Activated CD8-positive, alpha-beta T cell treated with anti-CD3 and anti-CD28 coated beads for 36 hours (primary cell): ENCODE measurements around the gene IGF2BP1. TPM values are rescaled to one million over a fixed set of nuclear protein-coding genes. Genes with fewer than 3 reads are reported as not detected.
"Not testable (repeated sequence)": the region's sequence is repeated elsewhere in the genome, so short reads cannot be mapped to it uniquely, and the experiment has no call there.

Experiments used
- ATAC-seq: fragments of 200-7000 bp; cut with Tn5 transposase; one replicate; pipeline ENCODE4 v1.10.0; 2021; ENCODE audit warnings: mild to moderate bottlenecking, moderate library complexity
- CTCF ChIA-PET: fragments of 350-600 bp; sonication (Branson Sonifier 250); formaldehyde crosslinking; loops from one replicate; lab custom pipeline; 2021; ENCODE audit warnings: antibody characterized with exemption; lab: Charles Lee
- POLR2A ChIA-PET: fragments of 350-600 bp; sonication (Branson Sonifier 250); formaldehyde crosslinking; loops from one replicate; lab custom pipeline; 2021; ENCODE audit warnings: antibody characterized with exemption; lab: Charles Lee
- DNase-seq: peaks from one replicate; pipeline ENCODE4 v3.0.0-alpha.2; 2020
- H3K27ac Mint-ChIP-seq: one replicate; pipeline ENCODE4 v1.8.0; 2021; ENCODE audit warnings: mild to moderate bottlenecking, mixed read lengths
- H3K27me3 Mint-ChIP-seq: one replicate; pipeline ENCODE4 v1.8.0; 2021; ENCODE audit warnings: mixed read lengths
- H3K36me3 Mint-ChIP-seq: one replicate; pipeline ENCODE4 v1.8.0; 2021; ENCODE audit warnings: low read depth, mixed read lengths
- H3K4me1 Mint-ChIP-seq: one replicate; pipeline ENCODE4 v1.8.0; 2021; ENCODE audit warnings: low read depth, mixed read lengths
- H3K4me3 Mint-ChIP-seq: one replicate; pipeline ENCODE4 v1.8.0; 2021; ENCODE audit warnings: mild to moderate bottlenecking, moderate library complexity, mixed read lengths
- H3K9me3 Mint-ChIP-seq: one replicate; pipeline ENCODE4 v1.8.0; 2021; ENCODE audit warnings: mixed read lengths
- CTCF ChIP-seq: fragments of 200-600 bp; IDR thresholded peaks from one replicate; pipeline ENCODE4 v1.8.0; 2022; ENCODE audit warnings: antibody characterized with exemption, mild to moderate bottlenecking
- intact Hi-C: fragments of 100-400 bp; cut with micrococcal nuclease; formaldehyde crosslinking; loops from one replicate; pipeline ENCODE4 v1.10.0; 2022
- total RNA-seq, 2 experiments: library from RNA; stranded (reverse); gene quantifications; one replicate each; pipeline ENCODE4 v1.2.3, GENCODE V29; 2021

IGF2BP1 gene
- total RNA-seq, 2 experiments from 2014 or later = 0.18 to 0.51 TPM

- ATAC-seq = no peak
- ChIA-PET CTCF (interaction anchor here (0.7 to 2.6 kb wide), 3 partner anchors 11 to 297 kb away, joined by 3 to 15 read pairs (median 3); no protein-coding TSS in a partner anchor), POLR2A (no interaction called here)
- no peak overlapping the region for H3K4me3 Mint-ChIP-seq
- no peak overlapping the region for H3K27ac Mint-ChIP-seq
- no peak for DNase-seq
- intact Hi-C loops = no loop called here
- H3K4me1 Mint-ChIP-seq = no peaks in the 10 kb centered on the region
- no peak for TF ChIP-seq CTCF
- no peaks in the 10 kb centered on the region for H3K9me3 Mint-ChIP-seq
- H3K36me3 Mint-ChIP-seq = no peaks in the 10 kb centered on the region
- H3K27me3 Mint-ChIP-seq = peaks cover 8% of the 10 kb centered on the region
Observed at GRCh38 chr17:49021095-49021767, 24.0 kb downstream of the IGF2BP1 start.

GRCh38 chr17:49021768-49022103 lies 24.6 kb downstream of the IGF2BP1 start:
- Mint-ChIP-seq H3K27ac (no peak overlapping the region), H3K27me3 (peaks cover 6% of the 10 kb centered on the region), H3K9me3 (no peaks in the 10 kb centered on the region), H3K4me1 (no peaks in the 10 kb centered on the region), H3K36me3 (no peaks in the 10 kb centered on the region), H3K4me3 (no peak overlapping the region)
- no peak for ATAC-seq
- ChIA-PET CTCF (interaction anchor here (1.5 to 2.6 kb wide), 2 partner anchors 11 to 297 kb away, joined by 3 to 15 read pairs; no protein-coding TSS in a partner anchor), POLR2A (no interaction called here)
- intact Hi-C loops = no loop called here
- DNase-seq = no peak
- no peak for TF ChIP-seq CTCF

GRCh38 chr17:49022391-49022941 lies 25.3 kb downstream of the IGF2BP1 start:
- ChIA-PET CTCF (interaction anchor here (1.5 to 2.6 kb wide), 2 partner anchors 10 to 298 kb away, joined by 3 to 15 read pairs; no protein-coding TSS in a partner anchor), POLR2A (no interaction called here)
- Mint-ChIP-seq H3K4me3 (no peak overlapping the region), H3K27me3 (peaks cover 1% of the 10 kb centered on the region), H3K27ac (no peak overlapping the region), H3K4me1 (no peaks in the 10 kb centered on the region), H3K36me3 (no peaks in the 10 kb centered on the region), H3K9me3 (no peaks in the 10 kb centered on the region)
- no peak for TF ChIP-seq CTCF
- no peak for ATAC-seq
- DNase-seq = no peak
- intact Hi-C loops = no loop called here

- no peak for TF ChIP-seq CTCF
- ATAC-seq = no peak
- ChIA-PET POLR2A (no interaction called here), CTCF (interaction anchor here (1.4 kb wide), 1 partner anchor 8 kb away, joined by 3 read pairs; no protein-coding TSS in a partner anchor)
- Mint-ChIP-seq H3K27ac (no peak overlapping the region), H3K36me3 (no peaks in the 10 kb centered on the region), H3K4me3 (no peak overlapping the region), H3K27me3 (peaks cover 1% of the 10 kb centered on the region), H3K9me3 (no peaks in the 10 kb centered on the region), H3K4me1 (no peaks in the 10 kb centered on the region)
- no peak for DNase-seq
- intact Hi-C loops = no loop called here
Observed at GRCh38 chr17:49024523-49024922, 27.3 kb downstream of the IGF2BP1 start.

- POLR2A ChIA-PET, H3K36me3 Mint-ChIP-seq, H3K27me3 Mint-ChIP-seq, H3K27ac Mint-ChIP-seq, intact Hi-C loops, DNase-seq, H3K4me3 Mint-ChIP-seq, H3K4me1 Mint-ChIP-seq, ATAC-seq, H3K9me3 Mint-ChIP-seq: not testable (repeated sequence)
- CTCF ChIA-PET = interaction anchor here (1.5 kb wide), 1 partner anchor 222 kb away, joined by 3 read pairs; no protein-coding TSS in a partner anchor
Observed at GRCh38 chr17:49026447-49026846, 29.3 kb downstream of the IGF2BP1 start.
